H1 (cell line): ENCODE measurements around the gene CTNS.

ENCODE experiments used
- CREB1 ChIP-seq: IDR thresholded peaks from 2 replicates; pipeline ENCODE4 v1.6.1; 2012; ENCODE audit warnings: inconsistent platforms
- EGR1 ChIP-seq: IDR thresholded peaks from 2 replicates; pipeline ENCODE4 v1.6.1; 2011; ENCODE audit warnings: low read depth, low read length, borderline replicate concordance
- EZH2 ChIP-seq: fragments of 200-600 bp; sonication (generic); IDR thresholded peaks from 2 replicates; pipeline ENCODE4 v1.7.1; 2012; ENCODE audit warnings: low read depth, mild to moderate bottlenecking, moderate library complexity, low read length, inconsistent platforms; ENCODE audit not compliant: severe bottlenecking
- GABPA ChIP-seq: IDR thresholded peaks from 2 replicates; pipeline ENCODE4 v1.6.1; 2011; ENCODE audit warnings: mild to moderate bottlenecking, low read length, moderate library complexity, borderline replicate concordance; ENCODE audit not compliant: insufficient read depth
- HDAC6 ChIP-seq: IDR thresholded peaks from one replicate; pipeline ENCODE4 v1.7.1; 2012; ENCODE audit warnings: low read depth, mild to moderate bottlenecking, inconsistent platforms, low read length, moderate library complexity
- JUND ChIP-seq: IDR thresholded peaks from 2 replicates; pipeline ENCODE4 v1.6.1; 2011; ENCODE audit warnings: mild to moderate bottlenecking, improper control_type of control experiment, low read length
- PHF8 ChIP-seq: fragments of 200-600 bp; sonication (generic); conservative IDR thresholded peaks from 2 replicates; pipeline ENCODE4 v1.7.1; 2012; ENCODE audit warnings: low read depth, mild to moderate bottlenecking, inconsistent platforms, low read length, moderate library complexity
- RBBP5 ChIP-seq: IDR thresholded peaks from 2 replicates; pipeline ENCODE4 v1.7.1; 2012; ENCODE audit warnings: low read depth, mild to moderate bottlenecking, inconsistent platforms, low read length, moderate library complexity, borderline replicate concordance
- RFX5 ChIP-seq: IDR thresholded peaks from 2 replicates; pipeline ENCODE4 v1.6.1; 2011; ENCODE audit warnings: low read depth, low read length, improper control_type of control experiment, borderline replicate concordance
- SP1 ChIP-seq: IDR thresholded peaks from 2 replicates; pipeline ENCODE4 v1.6.1; 2011; ENCODE audit warnings: low read depth, low read length
- TF ChIP-seq, protein P1 (sequence below), 3 experiments: IDR thresholded peaks; 1 replicate in 2 of 3; 2 replicates in 1 of 3; pipeline versions ENCODE4 v1.5.1 to v1.6.1; 2011; ENCODE audit warnings: low read length in 3 of 3, mild to moderate bottlenecking in 3 of 3, inconsistent platforms in 2 of 3, low read depth in 1 of 3, moderate library complexity in 1 of 3; ENCODE audit not compliant: insufficient read depth in 1 of 3; ENCODE audit errors: control extremely low read depth in 1 of 3

DNA sequence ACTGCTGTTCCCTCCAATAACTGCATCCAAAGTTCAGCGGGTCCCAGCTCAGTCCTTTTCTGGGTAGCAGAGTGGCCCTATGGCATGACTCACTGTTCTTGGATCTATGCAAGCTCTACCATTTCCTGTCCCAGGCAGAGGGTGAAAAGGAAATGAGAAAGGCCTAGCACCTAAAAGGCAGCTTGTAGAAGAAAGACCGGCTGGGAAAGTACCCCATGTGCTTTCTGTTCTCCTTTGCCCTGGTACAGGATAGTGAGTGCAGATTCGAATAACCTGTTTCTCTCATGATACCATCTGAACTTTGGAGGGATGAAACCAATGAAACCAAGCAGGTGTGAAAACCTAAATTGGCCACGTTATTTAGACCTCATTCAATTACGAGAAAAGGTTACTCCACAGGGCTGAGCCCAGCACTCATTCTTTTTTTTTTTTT is 74.4 kb downstream of the CTNS start:
- TF ChIP-seq RFX5 (no peak), GABPA (no peak), EZH2 (no peak), HDAC6 (no peak), SP1 (no peak), PHF8 (no peak), JUND (no peak), EGR1 (no peak), CREB1 (no peak), RBBP5 (no peak)
- TF ChIP-seq, protein P1, sequence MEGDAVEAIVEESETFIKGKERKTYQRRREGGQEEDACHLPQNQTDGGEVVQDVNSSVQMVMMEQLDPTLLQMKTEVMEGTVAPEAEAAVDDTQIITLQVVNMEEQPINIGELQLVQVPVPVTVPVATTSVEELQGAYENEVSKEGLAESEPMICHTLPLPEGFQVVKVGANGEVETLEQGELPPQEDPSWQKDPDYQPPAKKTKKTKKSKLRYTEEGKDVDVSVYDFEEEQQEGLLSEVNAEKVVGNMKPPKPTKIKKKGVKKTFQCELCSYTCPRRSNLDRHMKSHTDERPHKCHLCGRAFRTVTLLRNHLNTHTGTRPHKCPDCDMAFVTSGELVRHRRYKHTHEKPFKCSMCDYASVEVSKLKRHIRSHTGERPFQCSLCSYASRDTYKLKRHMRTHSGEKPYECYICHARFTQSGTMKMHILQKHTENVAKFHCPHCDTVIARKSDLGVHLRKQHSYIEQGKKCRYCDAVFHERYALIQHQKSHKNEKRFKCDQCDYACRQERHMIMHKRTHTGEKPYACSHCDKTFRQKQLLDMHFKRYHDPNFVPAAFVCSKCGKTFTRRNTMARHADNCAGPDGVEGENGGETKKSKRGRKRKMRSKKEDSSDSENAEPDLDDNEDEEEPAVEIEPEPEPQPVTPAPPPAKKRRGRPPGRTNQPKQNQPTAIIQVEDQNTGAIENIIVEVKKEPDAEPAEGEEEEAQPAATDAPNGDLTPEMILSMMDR (IDR thresholded peaks at IDR 0.05; ENCODE audit: control extremely low read depth in 1 of 3, insufficient read depth in 1 of 3, low read depth in 1 of 3, low read length in 3 of 3): no peak
